Measurements from ENCODE around the gene AQP5.

- TF ChIP-seq CTCF (IDR thresholded peaks at IDR 0.05; ENCODE audit: insufficient read depth, low read length) (no peak), REST (IDR thresholded peaks at IDR 0.05; ENCODE audit: insufficient replicate concordance, low read depth) (no peak), POLR2AphosphoS5 (IDR thresholded peaks at IDR 0.05; ENCODE audit: low read depth) (no peak), SPI1 (IDR thresholded peaks at IDR 0.05; ENCODE audit: borderline replicate concordance, low read depth) (no peak), GABPA (IDR thresholded peaks at IDR 0.05; ENCODE audit: low read depth) (no peak)
These were observed 36.8 kb downstream of the AQP5 start for GRCh38 chr12:49998453-49998852.

Data from HL-60 (cell line).